Inflammatory macrophage (primary cell): ENCODE results near the gene DUSP19.

Experiments used
- DNase-seq, 2 donors: peaks; one replicate each; pipeline ENCODE4 v3.0.0-alpha.2; 2020 to 2022

Gene DUSP19

DNA sequence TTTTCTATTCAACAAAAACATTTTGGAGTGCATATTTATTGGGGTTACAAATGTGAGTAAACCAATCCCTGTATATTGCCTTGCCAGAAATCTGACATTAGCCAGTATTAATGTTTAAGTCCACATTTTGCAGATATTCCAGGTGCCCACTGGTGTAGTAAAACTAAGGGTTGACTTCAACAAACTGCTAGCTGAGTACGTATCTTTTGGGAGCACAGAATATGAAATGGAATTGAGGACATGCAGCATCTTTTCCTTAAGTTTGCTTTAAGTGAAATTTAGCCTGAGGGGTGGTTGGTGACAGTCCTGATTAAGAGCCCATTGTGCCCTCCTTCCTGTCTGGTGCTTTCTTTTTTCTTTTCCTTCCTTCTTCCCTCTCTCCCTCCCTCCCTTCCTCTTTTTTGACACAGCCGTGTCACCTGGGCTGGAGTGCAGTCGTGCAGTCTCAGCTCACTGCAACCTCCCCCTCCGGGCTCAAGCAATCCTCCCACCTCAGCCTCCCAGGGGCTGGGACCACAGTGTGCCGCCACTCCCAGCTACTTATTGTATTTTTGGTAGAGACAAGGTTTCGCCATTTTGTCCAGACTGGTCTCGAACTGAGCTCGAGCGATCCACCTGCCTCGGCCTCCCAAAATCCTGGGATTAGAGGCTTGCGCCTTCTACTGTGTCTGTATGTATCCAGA is 47.3 kb downstream of the DUSP19 start:
- DNase-seq = no peak

DNA sequence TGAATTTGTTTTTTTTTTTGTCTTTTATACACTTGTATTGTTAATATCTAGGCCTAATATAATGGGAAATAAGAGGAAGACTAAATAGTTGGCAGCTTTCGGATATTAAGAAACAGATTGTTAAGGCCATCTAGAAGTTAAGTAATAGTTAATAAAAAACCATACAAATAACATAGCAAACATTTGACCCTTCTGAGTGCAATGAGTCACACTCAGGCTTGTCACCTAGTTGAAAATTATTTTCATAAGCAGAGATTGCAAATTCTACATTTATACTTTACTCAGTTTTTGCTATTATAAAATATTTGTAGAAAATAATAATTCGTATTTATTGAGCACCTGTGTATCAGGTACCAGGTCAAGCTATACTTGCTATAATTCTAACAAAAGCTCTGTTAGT is 48.1 kb downstream of the DUSP19 start:
- no peak for DNase-seq

DNA sequence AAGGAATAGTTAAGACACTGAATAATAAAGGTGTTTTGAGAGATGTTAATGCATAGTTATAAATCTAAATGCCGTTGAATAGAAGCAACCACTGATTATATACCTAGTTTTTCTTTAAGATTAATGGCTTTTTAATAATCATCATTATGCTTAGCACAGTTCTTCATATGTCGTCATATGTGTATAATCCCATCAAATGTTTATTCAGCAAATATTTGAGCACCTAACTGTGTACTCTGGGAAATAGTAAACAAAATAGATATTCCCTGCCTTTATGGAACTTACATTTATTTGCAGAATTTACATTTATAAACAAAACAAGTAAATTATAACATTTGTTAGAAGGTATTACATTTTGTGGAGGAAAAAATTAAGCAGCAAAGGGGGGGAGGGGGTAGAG is 55.5 kb downstream of the DUSP19 start:
- DNase-seq = no peak

DNA sequence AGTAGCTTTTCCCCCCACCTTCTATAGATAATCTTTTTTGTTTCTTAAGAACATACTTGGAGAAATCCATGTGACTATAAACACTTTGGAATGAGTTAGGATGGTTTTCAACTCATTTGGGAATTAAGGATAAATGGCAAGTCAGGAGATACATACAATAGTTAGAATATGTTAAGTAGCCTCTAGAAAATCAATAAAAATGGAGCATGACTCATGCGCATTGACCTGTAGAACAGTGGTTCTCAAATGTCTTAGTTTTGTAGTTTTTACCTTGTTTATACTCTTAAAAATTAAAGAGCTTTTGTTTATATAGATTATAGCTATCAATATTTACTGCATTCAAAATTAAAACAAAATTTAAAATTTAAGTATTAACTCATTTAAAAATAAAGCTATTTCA is 70.4 kb downstream of the DUSP19 start:
- DNase-seq = no peak

DNA sequence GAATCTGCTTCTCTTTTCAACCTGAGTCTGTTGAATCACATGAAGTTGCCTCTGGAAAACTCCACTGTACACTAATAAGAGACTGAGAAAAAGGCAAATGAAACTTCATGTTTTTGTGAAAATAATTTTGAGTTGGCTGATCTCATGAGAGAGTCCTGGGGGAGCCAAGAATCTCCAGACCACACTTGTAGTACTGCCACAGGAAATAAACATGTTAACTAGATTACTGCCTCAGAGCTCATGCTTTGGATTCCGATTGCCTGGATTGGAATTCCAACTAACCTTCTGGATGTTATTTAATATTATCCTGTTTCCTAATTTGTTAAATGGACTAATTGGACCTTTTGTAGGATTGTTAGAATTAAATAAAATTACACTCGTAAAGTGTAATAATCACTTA is 70.9 kb downstream of the DUSP19 start:
- DNase-seq = no peak
